ENCODE results near the gene KIAA1671. TPM values are rescaled to one million over a fixed set of nuclear protein-coding genes. Genes with fewer than 3 reads are reported as not detected.

KIAA1671 gene
- total and polyA plus RNA-seq, 9 of the 15 experiments (the other 6 are each of a cell fraction or from before 2014, with no cell fraction given): under 0.01 to 0.11 (median 0.02) TPM; not detected in 5

GRCh38 chr22:25112538-25113253 lies 160.2 kb downstream of the KIAA1671 start:
- POLR2A ChIA-PET: no interaction called here
- intact Hi-C loops (cut with micrococcal nuclease): no loop called here

More at GRCh38 chr22:25112538-25113253, 160.2 kb downstream of the KIAA1671 start:
- CTCF ChIA-PET (ENCODE audit: low intra/inter-chr PET ratio): no interaction called here
- in situ Hi-C loops (cut with MboI): no loop called here
- BruUV-seq (replicated peaks): no TSS peak
- H3K4me3 ChIP-seq: no peak overlapping the region
- H3K79me2 ChIP-seq (ENCODE audit: control insufficient read depth, insufficient read depth, low read length): no peaks in the 10 kb centered on the region
- no peaks in the 10 kb centered on the region for H3K36me3 ChIP-seq (ENCODE audit: control insufficient read depth, insufficient read depth, low read length)
- peaks cover 7 to 27% of the 10 kb centered on the region in 2 experiments; a peak in 4 of 5 replicates for H3K27me3 ChIP-seq (ENCODE audit: control insufficient read depth in 2 of 2, insufficient read depth in 2 of 2, low read length in 2 of 2)
- FAIRE-seq (no peak), ATAC-seq (no peak), DNase-seq (ENCODE audit: extremely low read depth in 1 of 4, low spot score in 3 of 4) (no peak)
- H2AFZ ChIP-seq (ENCODE audit: low read depth, low read length): no peak overlapping the region
- no peak overlapping the region for H3K9ac ChIP-seq (ENCODE audit: insufficient read depth in 1 of 2, low read depth in 2 of 2, low read length in 2 of 2)
- TF ChIP-seq DMBX1 (CRISPR knock-in tag; IDR thresholded peaks at IDR 0.05; ENCODE audit: borderline replicate concordance) (no peak), REST (IDR thresholded peaks at IDR 0.05; ENCODE audit: borderline replicate concordance) (no peak), REST (CRISPR knock-in tag; IDR thresholded peaks at IDR 0.05; ENCODE audit: low read depth) (no peak), MTA3 (IDR thresholded peaks at IDR 0.05; ENCODE audit: borderline replicate concordance) (no peak), TFAM (CRISPR knock-in tag; conservative IDR thresholded peaks at IDR 0.05) (no peak), IRF2 (CRISPR knock-in tag; IDR thresholded peaks at IDR 0.05) (no peak), CHD2 (IDR thresholded peaks at IDR 0.05; ENCODE audit: low read depth, low read length) (no peak), NFYB (IDR thresholded peaks at IDR 0.05; ENCODE audit: extremely low read depth, insufficient read length) (no peak), STAG1 (CRISPR knock-in tag; IDR thresholded peaks at IDR 0.05; ENCODE audit: borderline replicate concordance) (no peak), KAT7 (CRISPR knock-in tag; IDR thresholded peaks at IDR 0.05; ENCODE audit: borderline replicate concordance) (no peak), MTA2 (IDR thresholded peaks at IDR 0.05; ENCODE audit: low read depth) (no peak)
- TF ChIP-seq, protein P1, sequence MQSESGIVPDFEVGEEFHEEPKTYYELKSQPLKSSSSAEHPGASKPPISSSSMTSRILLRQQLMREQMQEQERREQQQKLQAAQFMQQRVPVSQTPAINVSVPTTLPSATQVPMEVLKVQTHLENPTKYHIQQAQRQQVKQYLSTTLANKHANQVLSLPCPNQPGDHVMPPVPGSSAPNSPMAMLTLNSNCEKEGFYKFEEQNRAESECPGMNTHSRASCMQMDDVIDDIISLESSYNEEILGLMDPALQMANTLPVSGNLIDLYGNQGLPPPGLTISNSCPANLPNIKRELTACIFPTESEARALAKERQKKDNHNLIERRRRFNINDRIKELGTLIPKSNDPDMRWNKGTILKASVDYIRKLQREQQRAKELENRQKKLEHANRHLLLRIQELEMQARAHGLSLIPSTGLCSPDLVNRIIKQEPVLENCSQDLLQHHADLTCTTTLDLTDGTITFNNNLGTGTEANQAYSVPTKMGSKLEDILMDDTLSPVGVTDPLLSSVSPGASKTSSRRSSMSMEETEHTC (IDR thresholded peaks at IDR 0.05): no peak
- no peaks in the 10 kb centered on the region for H3K9me3 ChIP-seq (replicated peaks; ENCODE audit: control insufficient read depth, insufficient read depth, low read depth, low read length)
- peaks cover 0 to 6% of the 10 kb centered on the region in 2 experiments; a peak in 2 of 5 replicates for H3K4me1 ChIP-seq (replicated peaks in 1 of 2; ENCODE audit: control insufficient read depth in 2 of 2, insufficient read depth in 2 of 2, low read length in 2 of 2)
- H3K4me2 ChIP-seq (ENCODE audit: insufficient read depth, low read length): no peak overlapping the region
- no peaks in the 10 kb centered on the region for H3K9me1 ChIP-seq (ENCODE audit: control insufficient read depth, insufficient read depth, low read length)
- WGBS (ENCODE audit: insufficient coverage, low coverage, missing lambda C conversion rate): 7% methylated on average over 17 of the region's 20 CpGs
- H4K20me1 ChIP-seq (replicated peaks; ENCODE audit: control insufficient read depth, insufficient read depth, low read length): peaks cover 7% of the 10 kb centered on the region
- no peak overlapping the region for H3K27ac ChIP-seq (ENCODE audit: extremely low read depth, low read depth, low read length)
